ENCODE data around the gene PPP1R8.

DNA sequence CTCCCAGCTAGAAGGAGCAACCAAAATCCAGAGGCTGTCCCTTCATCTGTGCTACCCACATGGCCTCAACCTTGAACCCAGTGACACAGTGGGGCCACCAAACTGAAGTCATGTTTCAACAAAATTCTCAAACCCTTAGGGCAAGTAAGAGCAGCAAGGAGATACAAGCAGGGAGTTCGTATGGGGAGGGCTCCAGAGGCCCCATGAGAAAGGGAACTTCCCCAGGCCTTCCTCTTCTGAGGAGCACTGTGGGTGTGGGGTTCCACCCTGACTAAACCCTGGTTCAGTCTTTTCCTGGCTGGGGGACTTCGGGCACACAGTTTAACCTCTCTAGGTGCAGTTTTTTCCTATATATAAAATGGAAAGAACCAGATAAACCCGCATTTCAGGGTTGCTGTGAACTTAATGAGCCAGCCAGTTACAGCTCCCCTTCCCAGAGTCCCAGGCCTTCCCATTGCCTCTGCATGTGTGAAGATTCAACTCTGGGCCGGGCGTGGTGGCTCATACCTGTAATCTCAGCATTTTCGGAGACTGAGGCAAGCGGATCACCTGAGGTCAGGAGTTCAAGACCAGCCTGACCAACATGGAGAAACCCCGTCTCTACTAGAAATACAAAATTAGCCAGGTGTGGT lies 33.8 kb downstream of the PPP1R8 start:
- TF ChIP-seq, protein P1, sequence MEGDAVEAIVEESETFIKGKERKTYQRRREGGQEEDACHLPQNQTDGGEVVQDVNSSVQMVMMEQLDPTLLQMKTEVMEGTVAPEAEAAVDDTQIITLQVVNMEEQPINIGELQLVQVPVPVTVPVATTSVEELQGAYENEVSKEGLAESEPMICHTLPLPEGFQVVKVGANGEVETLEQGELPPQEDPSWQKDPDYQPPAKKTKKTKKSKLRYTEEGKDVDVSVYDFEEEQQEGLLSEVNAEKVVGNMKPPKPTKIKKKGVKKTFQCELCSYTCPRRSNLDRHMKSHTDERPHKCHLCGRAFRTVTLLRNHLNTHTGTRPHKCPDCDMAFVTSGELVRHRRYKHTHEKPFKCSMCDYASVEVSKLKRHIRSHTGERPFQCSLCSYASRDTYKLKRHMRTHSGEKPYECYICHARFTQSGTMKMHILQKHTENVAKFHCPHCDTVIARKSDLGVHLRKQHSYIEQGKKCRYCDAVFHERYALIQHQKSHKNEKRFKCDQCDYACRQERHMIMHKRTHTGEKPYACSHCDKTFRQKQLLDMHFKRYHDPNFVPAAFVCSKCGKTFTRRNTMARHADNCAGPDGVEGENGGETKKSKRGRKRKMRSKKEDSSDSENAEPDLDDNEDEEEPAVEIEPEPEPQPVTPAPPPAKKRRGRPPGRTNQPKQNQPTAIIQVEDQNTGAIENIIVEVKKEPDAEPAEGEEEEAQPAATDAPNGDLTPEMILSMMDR (IDR thresholded peaks at IDR 0.05) = no peak
- no peak for TF ChIP-seq POLR2AphosphoS5 (IDR thresholded peaks at IDR 0.05)
